ENCODE results near the gene PADI4.
"Not testable (repeated sequence)": the region's sequence is repeated elsewhere in the genome, so short reads cannot be mapped to it uniquely, and the experiment has no call there.

PADI4 gene

GRCh38 chr1:17400725-17401341 is 92.8 kb downstream of the PADI4 start:
- TF ChIP-seq, protein P1, sequence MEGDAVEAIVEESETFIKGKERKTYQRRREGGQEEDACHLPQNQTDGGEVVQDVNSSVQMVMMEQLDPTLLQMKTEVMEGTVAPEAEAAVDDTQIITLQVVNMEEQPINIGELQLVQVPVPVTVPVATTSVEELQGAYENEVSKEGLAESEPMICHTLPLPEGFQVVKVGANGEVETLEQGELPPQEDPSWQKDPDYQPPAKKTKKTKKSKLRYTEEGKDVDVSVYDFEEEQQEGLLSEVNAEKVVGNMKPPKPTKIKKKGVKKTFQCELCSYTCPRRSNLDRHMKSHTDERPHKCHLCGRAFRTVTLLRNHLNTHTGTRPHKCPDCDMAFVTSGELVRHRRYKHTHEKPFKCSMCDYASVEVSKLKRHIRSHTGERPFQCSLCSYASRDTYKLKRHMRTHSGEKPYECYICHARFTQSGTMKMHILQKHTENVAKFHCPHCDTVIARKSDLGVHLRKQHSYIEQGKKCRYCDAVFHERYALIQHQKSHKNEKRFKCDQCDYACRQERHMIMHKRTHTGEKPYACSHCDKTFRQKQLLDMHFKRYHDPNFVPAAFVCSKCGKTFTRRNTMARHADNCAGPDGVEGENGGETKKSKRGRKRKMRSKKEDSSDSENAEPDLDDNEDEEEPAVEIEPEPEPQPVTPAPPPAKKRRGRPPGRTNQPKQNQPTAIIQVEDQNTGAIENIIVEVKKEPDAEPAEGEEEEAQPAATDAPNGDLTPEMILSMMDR (IDR thresholded peaks at IDR 0.05; ENCODE audit: borderline replicate concordance, insufficient read depth, low read depth, low read length) = no peak
- no peak overlapping the region for H3K4me3 ChIP-seq (ENCODE audit: low read depth, low read length)

GRCh38 chr1:17401841-17402240 is 93.8 kb downstream of the PADI4 start:
- no peak overlapping the region for H3K4me3 ChIP-seq (ENCODE audit: low read depth, low read length)
- TF ChIP-seq, protein P1 (IDR thresholded peaks at IDR 0.05; ENCODE audit: borderline replicate concordance, insufficient read depth, low read depth, low read length) = no peak

DNA sequence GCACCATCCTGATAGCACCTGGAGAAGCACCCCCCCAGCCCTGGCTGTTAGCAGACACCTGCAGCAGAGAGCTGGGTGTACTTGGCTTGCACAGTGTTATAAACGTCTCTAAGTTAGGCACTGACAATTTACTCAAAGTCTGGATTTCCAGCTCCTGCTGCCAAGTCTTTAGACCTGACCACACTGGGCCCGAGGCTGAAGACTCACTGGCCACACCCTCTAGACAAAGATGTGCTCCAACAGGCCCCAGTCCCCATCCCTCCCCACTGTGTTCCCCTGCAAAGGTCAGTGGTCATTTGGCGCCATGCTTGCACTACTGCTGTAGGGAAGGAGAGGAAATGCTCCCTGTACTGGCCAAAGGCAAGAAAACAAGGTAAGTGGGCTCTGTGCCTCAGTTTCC is 95.1 kb downstream of the PADI4 start:
- TF ChIP-seq, protein P1 (IDR thresholded peaks at IDR 0.05; ENCODE audit: borderline replicate concordance, insufficient read depth, low read depth, low read length) = no peak
- no peak overlapping the region for H3K4me3 ChIP-seq (ENCODE audit: low read depth, low read length)

DNA sequence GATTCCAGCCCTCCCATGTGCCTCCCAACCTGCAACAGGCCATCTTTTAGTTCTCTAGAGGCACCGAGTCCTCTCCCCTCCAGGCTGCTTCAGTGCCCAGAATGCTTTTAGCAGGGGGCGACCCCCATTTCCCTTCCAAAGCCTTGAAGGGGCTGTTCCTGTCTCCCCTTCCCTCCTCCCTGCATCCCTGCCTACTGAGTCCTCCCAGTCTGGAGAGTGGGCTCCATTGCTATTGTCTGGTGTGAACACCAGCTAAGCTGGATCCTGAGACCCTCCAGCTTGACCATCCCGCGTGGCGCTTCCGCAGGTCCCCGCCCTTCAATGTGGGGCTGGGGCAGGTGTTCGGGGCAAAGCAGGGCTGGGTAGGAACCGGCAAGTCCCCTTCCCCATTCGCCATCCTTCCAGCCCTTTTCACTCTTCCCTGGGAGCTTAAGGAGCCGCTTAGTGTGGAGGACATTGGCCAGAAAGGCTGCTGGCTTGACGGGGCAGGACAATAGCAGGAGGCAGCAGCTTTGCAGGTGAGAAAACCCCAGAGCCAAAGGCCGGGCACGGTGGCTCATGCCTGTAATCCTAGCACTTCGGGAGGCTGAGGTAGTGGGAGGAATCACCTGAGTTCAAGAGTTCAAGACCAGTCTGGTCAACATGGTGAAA is 96.2 kb downstream of the PADI4 start:
- TF ChIP-seq, protein P1 (IDR thresholded peaks at IDR 0.05; ENCODE audit: borderline replicate concordance, insufficient read depth, low read depth, low read length) = no peak
- H3K4me3 ChIP-seq (ENCODE audit: low read depth, low read length) = no peak overlapping the region

DNA sequence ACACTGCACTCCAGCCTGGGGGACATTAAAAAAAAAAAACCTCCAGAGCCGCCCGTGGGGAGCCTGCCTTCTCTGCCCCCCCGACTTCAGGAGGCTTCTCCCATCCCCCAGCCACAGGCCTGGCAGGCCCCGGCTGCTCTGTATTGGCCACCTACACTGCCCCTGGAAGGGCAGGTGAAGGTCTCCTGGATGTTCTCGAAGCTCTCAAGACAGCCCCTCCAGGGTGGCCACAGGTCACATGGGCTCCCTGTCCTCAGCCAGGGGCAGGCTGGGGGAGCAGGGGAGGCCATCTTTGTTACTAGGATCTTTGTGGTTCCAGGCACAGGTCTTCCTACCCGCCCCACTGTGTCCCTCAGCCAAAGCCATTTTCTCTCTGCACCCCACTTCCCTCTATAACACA is 96.8 kb downstream of the PADI4 start:
- no peak overlapping the region for H3K4me3 ChIP-seq (ENCODE audit: low read depth, low read length)
- TF ChIP-seq, protein P1 (IDR thresholded peaks at IDR 0.05; ENCODE audit: borderline replicate concordance, insufficient read depth, low read depth, low read length) = no peak

DNA sequence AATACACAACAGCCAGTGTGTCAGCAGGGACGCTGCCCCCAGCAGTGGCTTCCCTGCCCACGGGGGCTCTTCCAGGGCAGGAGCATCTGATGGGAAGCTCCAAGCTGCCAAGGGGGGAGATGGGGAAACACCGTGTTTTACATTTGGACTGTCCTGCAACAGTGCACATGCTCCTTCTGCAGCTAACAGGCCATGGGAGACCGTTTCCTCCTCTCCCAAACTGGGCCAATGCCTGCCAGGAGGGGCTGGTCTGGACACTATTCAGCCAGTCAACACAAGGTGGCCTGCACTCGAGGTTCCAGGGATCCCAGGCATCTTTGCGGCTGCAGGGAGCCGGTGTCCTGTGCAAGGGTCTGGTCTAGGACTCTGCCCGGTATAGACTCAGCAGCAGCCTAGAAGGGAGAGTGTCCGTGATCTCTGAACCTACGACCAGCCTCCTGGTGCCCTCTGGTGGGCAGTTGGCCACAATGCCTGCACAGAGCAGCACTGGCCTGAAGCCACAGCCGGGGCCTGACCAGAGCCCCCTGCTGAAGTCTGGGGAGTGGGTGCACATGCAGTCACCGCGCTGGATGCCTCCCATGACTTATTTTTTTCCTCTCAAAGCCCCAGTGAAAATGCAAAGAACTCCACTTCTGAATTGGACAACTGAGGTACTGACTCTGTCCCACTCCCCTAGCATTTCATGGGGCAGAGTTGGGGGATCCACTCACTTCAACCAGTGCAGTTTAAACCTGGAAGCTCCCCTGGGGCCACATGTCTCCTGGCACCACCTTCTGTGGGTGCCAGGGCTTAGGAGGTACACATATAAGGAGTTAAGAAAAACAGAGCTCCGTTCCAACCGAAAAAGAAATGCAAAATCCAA is 98.1 kb downstream of the PADI4 start:
- H3K4me3 ChIP-seq (ENCODE audit: low read depth, low read length) = no peak overlapping the region
- TF ChIP-seq, protein P1 (IDR thresholded peaks at IDR 0.05; ENCODE audit: borderline replicate concordance, insufficient read depth, low read depth, low read length) = peak; percentile 79

- not testable (repeated sequence) for H3K4me3 ChIP-seq (ENCODE audit: low read depth, low read length)
Observed at GRCh38 chr1:17406760-17407475, 98.9 kb downstream of the PADI4 start.

DNA sequence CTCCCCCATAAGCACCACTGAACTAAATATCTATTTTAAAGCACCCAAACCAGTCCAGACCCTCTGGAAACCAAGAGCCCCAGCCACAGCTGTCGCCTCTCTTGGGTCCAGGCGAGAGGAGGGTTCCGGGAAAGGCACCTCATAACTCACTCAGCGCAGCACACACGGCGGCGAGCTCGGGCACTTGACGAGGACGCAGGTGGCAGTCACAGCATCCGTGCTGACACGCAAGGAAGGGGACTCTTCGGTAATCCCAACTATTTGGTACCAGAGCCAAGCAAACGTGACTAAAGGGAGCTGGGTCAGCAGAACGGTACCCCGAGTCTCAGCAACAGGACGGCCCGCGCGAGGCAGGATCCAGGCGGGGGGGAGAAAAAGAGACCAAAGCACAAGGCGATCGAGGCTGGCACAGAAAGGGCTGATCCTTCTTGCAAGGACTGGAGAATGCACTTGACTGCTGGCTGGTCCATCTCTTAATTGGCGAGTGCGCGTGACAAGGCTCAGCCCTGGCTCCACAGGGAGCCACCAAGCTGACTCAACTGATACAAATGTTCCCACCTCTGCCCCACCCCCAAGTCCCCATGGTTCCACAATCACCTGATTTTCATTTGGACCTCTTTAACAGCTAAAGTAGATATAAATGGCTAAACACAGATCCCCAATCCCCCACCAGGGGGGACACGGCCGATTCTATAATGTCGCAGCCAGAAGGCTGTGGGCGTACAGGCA is 100.0 kb downstream of the PADI4 start:
- not testable (repeated sequence) for H3K4me3 ChIP-seq (ENCODE audit: low read depth, low read length)

Measured in GM12875 (cell line).